HG02623 (cell line): Measurements from ENCODE around the gene AAK1.

Experiments
- ATAC-seq: cut with Tn5 transposase; IDR thresholded peaks from one replicate; pipeline ENCODE4 v1.9.1; 2021; ENCODE audit warnings: moderate library complexity; ENCODE audit not compliant: unreplicated experiment

Gene AAK1

GRCh38 chr2:69604026-69604678, 39.4 kb downstream of the AAK1 start:
- ATAC-seq: no peak

- no peak for ATAC-seq
These were observed 40.3 kb downstream of the AAK1 start for GRCh38 chr2:69603146-69603743.

- no peak for ATAC-seq
These were observed 42.3 kb downstream of the AAK1 start for GRCh38 chr2:69601179-69601612.

- ATAC-seq: no peak
These were observed 43.1 kb downstream of the AAK1 start for GRCh38 chr2:69600425-69600824.

GRCh38 chr2:69597843-69598610, 45.5 kb downstream of the AAK1 start:
- ATAC-seq: no peak

GRCh38 chr2:69597105-69597504, 46.4 kb downstream of the AAK1 start:
- ATAC-seq: no peak

GRCh38 chr2:69594341-69594740, 49.2 kb downstream of the AAK1 start:
- no peak for ATAC-seq

- no peak for ATAC-seq
These were observed 51.0 kb downstream of the AAK1 start for GRCh38 chr2:69592511-69592910.

GRCh38 chr2:69589973-69590652, 53.4 kb downstream of the AAK1 start:
- no peak for ATAC-seq

- no peak for ATAC-seq
These were observed 54.6 kb downstream of the AAK1 start for GRCh38 chr2:69588945-69589344.

- ATAC-seq: no peak
These were observed 55.1 kb downstream of the AAK1 start for GRCh38 chr2:69588403-69588802.

GRCh38 chr2:69585855-69586555, 57.5 kb downstream of the AAK1 start:
- no peak for ATAC-seq

GRCh38 chr2:69584127-69584889, 59.2 kb downstream of the AAK1 start:
- ATAC-seq: no peak

- ATAC-seq: no peak
These were observed 60.2 kb downstream of the AAK1 start for GRCh38 chr2:69583321-69583833.

- ATAC-seq: no peak
These were observed 60.9 kb downstream of the AAK1 start for GRCh38 chr2:69582582-69583176.

GRCh38 chr2:69581774-69582581, 61.6 kb downstream of the AAK1 start:
- no peak for ATAC-seq

GRCh38 chr2:69580486-69580885, 63.1 kb downstream of the AAK1 start:
- no peak for ATAC-seq

- ATAC-seq: no peak
These were observed 64.0 kb downstream of the AAK1 start for GRCh38 chr2:69579536-69579935.

- ATAC-seq: no peak
These were observed 65.4 kb downstream of the AAK1 start for GRCh38 chr2:69578198-69578540.
